GM06990 (cell line): ENCODE results near the gene SLC25A15.

Experiments used
- DNase-seq: peaks from one replicate; pipeline ENCODE4 v3.0.0-alpha.2; 2011; ENCODE audit not compliant: insufficient read length; ENCODE audit errors: extremely low read depth
- H3K27me3 ChIP-seq: replicated peaks from 2 replicates; pipeline ENCODE4 v1.6.0; 2011; ENCODE audit warnings: low read length; ENCODE audit not compliant: control insufficient read depth, insufficient read depth
- H3K36me3 ChIP-seq: 2 replicates; pipeline ENCODE4 v1.5.1; 2011; ENCODE audit warnings: low read length; ENCODE audit not compliant: control insufficient read depth, insufficient read depth
- H3K4me3 ChIP-seq: replicated peaks from 2 replicates; pipeline ENCODE4 v1.5.1; 2011; ENCODE audit warnings: low read depth, mild to moderate bottlenecking, control low read depth, low read length
- CTCF ChIP-seq: IDR thresholded peaks from 2 replicates; pipeline ENCODE4 v1.5.1; 2011; ENCODE audit warnings: low read length, control low read depth, mild to moderate bottlenecking, inconsistent platforms; ENCODE audit not compliant: insufficient read depth, poor library complexity, severe bottlenecking

Gene SLC25A15

GRCh38 chr13:40777166-40777808 lies 12.1 kb upstream of the SLC25A15 start:
- no peaks in the 10 kb centered on the region for H3K27me3 ChIP-seq
- H3K4me3 ChIP-seq = no peak overlapping the region; the same call in 1 of the 2 replicates
- TF ChIP-seq CTCF = peak; percentile 57
- no peaks in the 10 kb centered on the region for H3K36me3 ChIP-seq
- DNase-seq = peak; percentile 45

- no peak overlapping the region for H3K4me3 ChIP-seq
- no peaks in the 10 kb centered on the region for H3K27me3 ChIP-seq
- no peak for TF ChIP-seq CTCF
- no peaks in the 10 kb centered on the region for H3K36me3 ChIP-seq
- DNase-seq = no peak
These were observed 11.6 kb upstream of the SLC25A15 start for GRCh38 chr13:40777809-40778175.

- no peak for TF ChIP-seq CTCF
- no peak for DNase-seq
- H3K4me3 ChIP-seq = no peak overlapping the region
- no peaks in the 10 kb centered on the region for H3K27me3 ChIP-seq
- no peaks in the 10 kb centered on the region for H3K36me3 ChIP-seq
These were observed 10.4 kb upstream of the SLC25A15 start for GRCh38 chr13:40779049-40779448.

- Histone ChIP-seq H3K27me3 (no peaks in the 10 kb centered on the region), H3K4me3 (no peak overlapping the region), H3K36me3 (no peaks in the 10 kb centered on the region)
- TF ChIP-seq CTCF = no peak
- no peak for DNase-seq
These were observed 9.6 kb upstream of the SLC25A15 start for GRCh38 chr13:40779796-40780285.

- no peak for TF ChIP-seq CTCF
- Histone ChIP-seq H3K4me3 (no peak overlapping the region), H3K27me3 (no peaks in the 10 kb centered on the region), H3K36me3 (no peaks in the 10 kb centered on the region)
- DNase-seq = no peak
These were observed 8.5 kb upstream of the SLC25A15 start for GRCh38 chr13:40780822-40781401.
